ENCODE results near the gene SCPEP1.
"Not testable (repeated sequence)": the region's sequence is repeated elsewhere in the genome, so short reads cannot be mapped to it uniquely, and the experiment has no call there.

Gene SCPEP1

GRCh38 chr17:56965681-56966080, 12.2 kb upstream of the SCPEP1 start:
- not testable (repeated sequence) for DNase-seq

GRCh38 chr17:56966338-56966737, 11.6 kb upstream of the SCPEP1 start:
- no peak for DNase-seq

- no peak for DNase-seq
These were observed 7.0 kb upstream of the SCPEP1 start for GRCh38 chr17:56970974-56971373.

DNA sequence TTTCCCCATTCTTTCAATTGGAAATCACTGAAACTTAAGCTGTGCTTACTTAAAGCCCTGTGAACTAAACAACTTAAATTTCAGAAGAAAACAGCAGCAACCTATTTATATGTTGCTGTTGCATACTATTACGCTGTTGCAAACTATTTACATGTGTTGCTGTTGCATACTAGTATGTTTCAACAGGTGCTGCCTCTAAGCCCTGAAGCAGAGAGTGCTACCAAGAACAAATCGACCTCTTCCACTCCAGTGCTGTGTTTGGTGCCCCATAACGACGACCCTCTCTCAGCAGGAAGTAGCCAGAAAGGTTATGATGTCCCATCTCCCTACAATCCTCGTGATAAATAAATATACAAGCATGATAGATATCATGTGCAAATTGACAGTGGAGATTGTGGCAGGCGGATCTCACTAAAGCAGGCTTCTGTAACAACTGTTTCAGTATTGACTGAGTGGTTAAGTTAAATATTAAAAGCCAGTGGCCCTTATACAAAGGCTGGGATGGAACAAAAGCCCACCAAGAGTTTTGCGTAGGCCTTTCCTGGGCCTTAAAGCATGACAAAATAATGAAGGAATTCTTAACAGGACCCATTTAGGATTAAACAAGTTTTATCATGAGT, 5.7 kb upstream of the SCPEP1 start:
- no peak for DNase-seq

- no peak for DNase-seq
These were observed 4.4 kb upstream of the SCPEP1 start for GRCh38 chr17:56973520-56973919.

GRCh38 chr17:56974055-56974454, 3.9 kb upstream of the SCPEP1 start:
- no peak for DNase-seq

GRCh38 chr17:56975656-56976055, 2.3 kb upstream of the SCPEP1 start:
- DNase-seq = no peak

DNA sequence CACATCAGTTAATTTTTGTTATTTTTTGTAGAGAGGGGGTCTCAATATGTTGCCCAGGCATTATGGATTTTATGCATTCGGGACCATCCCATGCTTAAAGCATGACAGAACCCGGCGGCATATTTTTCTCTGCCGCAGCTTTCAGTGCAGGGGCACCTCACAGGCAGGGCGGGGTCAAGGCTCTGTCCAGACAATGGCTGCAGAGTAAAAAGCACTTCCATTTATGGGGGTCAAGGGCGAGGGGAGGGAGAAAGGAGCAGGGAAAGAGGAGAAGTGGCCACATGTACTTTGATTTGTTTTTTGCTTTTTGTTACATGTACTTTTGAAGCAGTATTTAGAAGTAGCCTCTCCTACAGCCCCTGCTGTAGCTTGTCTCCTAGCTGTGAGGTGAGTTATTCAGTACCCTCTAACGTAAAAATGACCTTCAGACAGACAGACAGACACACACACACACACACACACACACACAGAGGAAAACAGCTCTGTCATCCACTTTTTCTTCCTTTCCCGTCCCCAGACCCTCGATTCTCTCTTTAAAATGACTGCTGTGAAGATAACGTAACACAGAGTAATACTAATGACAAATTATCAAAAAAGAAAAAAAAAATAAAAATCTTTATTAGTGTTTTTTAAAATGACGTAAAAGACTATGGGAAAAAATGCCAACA, 856 bp upstream of the SCPEP1 start:
- DNase-seq = peak in 1 of 2 experiments; percentile 15

- no peak for DNase-seq
These were observed 635 bp downstream of the SCPEP1 start for GRCh38 chr17:56978441-56979090.

GRCh38 chr17:56979091-56979480, 1.2 kb downstream of the SCPEP1 start:
- no peak for DNase-seq

DNA sequence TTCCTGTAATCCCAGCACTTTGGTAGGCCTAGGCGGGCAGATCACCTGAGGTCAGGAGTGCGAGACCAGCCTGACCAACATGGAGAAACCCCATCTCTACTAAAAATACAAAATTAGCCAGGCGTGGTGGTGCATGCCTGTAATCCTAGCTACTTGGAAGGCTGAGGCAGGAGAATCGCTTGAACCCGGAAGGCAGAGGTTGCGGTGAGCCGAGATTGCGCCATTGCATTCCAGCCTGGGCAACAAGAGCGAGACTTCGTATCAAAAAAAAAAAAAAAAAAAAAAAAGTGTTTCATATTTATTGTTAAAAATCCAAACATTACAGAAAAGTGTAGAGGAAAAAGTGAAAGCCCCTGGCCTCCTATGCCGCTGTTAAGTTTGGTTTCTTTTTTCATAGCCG, 2.6 kb downstream of the SCPEP1 start:
- DNase-seq = not testable (repeated sequence)

DNA sequence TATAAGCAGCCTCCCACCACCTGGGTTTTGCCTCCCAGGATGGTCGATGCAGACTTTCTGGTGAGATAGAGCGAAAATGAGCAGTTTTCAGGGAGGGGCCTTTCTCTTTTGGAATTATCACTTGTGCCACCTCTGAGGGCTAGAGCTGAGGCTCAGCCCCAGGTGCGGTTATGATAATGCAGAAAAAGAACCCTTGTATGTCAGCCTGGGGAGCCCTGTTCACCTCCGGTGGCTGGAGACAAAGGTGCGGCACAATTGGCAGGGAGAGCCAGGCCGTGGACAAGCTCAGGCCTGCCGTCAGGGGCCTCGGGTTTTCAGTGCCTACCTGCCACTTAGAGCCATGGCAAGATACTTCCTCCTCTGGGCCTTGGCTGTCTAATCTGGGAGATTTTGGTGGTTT, 4.4 kb downstream of the SCPEP1 start:
- DNase-seq = no peak

DNA sequence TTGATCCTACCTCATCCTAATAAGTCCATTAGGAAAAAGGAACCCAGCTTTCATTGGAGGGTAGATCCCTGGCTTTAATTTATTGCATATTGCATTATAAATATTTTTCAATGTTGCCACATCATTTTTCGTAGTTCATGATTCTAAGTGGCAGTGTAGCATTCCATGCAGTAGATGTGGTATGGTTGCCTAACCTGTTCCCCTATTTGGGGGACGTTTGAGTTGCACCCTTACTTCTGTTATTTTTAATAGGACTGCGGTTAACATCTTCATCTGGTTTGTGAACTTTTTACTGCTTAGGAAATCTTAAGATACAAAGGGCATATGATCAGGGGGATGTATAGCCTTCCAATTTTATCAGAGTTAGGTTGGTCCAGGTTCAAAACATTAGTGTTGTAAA, 5.4 kb downstream of the SCPEP1 start:
- no peak for DNase-seq

- no peak for DNase-seq
These were observed 7.6 kb downstream of the SCPEP1 start for GRCh38 chr17:56985371-56986162.

DNA sequence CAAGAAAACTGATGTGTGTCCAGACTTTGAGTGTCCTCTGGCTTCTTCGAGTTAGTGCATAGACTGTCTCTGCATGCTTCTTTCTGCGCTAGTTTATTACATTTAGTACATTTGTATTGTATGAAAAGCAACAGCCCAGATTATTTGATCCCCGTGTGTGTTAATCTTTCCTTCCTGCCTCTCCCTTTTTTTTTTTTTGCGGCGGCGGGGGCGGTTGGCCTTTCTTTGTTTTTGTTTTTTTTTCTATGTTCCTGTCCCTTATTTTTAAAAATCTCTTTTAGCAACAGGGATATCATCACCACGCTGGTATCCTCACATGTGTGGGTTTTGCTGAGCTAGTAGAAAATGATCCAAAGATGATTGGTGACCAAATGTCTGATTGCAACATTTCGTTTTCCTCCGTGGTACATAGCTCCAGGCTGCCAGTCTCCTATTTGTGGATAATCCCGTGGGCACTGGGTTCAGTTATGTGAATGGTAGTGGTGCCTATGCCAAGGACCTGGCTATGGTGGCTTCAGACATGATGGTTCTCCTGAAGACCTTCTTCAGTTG, 9.4 kb downstream of the SCPEP1 start:
- DNase-seq = no peak

- DNase-seq = no peak
These were observed 11.1 kb downstream of the SCPEP1 start for GRCh38 chr17:56988901-56989572.

DNA sequence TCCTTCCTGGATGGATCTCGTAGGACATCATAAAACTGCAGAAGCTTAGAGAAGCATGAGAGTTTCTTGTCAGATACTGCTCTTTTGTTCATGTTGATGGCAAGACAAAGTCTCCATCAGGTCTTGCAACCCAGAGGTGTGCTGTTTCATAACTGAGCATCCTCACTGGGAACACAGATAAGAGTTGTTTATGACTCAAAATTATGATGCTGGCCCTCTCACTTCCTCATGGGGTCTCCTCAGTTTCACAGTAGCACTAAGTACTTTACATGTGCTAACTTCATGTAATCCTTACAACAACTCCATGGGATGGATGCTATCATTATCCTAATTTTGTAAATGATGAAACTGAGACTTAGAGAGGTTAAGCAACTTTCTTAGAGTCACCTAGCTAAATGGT, 14.4 kb downstream of the SCPEP1 start:
- no peak for DNase-seq

GRCh38 chr17:56994009-56994792, 16.3 kb downstream of the SCPEP1 start:
- DNase-seq = no peak

DNA sequence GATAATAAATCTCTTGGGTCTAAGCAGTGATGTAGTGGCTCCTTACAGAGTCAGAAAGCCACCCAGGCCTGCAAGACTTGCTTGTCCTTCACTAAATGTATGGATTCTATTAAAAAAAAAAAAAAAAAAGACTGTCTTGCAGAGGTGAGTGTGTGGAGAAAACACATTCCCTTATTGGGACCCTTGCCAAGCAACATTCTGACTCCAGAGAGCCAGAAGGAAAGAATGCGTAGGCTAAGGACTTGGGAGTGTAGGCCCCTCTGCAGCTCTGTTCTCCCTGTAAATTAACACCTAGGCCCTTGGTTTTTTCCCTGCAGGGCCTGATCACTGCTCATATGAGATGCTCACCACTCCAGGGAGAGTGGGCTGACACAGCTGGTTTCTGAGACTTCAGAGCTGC, 17.8 kb downstream of the SCPEP1 start:
- DNase-seq = no peak

DNA sequence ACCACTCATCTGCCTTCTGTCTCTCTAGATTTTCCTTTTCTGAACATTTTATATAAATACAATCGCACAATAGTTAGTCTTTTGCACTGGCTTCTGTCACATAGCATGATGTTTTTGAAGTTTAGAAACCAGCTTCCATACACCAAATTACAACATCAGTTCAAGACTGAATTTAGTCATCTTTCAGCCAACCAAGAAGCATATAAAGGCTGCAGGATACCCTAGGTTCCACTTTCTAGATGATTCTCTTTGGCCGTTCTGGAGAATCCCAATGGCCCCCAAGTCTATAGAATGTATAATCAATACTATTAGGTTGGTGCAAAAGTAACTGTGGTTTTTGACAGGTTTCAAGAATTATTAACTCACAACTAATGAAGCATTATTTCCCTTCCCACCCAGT, 19.4 kb downstream of the SCPEP1 start:
- no peak for DNase-seq

GRCh38 chr17:57001541-57001940, 23.6 kb downstream of the SCPEP1 start:
- DNase-seq = no peak

GRCh38 chr17:57002904-57003303, 25.0 kb downstream of the SCPEP1 start:
- DNase-seq = no peak

Data from SHP77 (cell line).